K562 (cell line): Measurements from ENCODE around the gene HOXB3. TPM values are rescaled to one million over a fixed set of nuclear protein-coding genes. Genes with fewer than 3 reads are reported as not detected.

Source experiments
- ATAC-seq: fragments of 200-7000 bp; cut with Tn5 transposase; 3 replicates; pipeline ENCODE4 v1.9.1; 2020; ENCODE audit warnings: moderate library complexity
- BruUV-seq: library from RNA; stranded (reverse); fragments of 400-500 nt; replicated peaks from 2 replicates; lab custom pipeline; 2021; lab: Mats Ljungman, UMichigan
- CTCF ChIA-PET: fragments of 300-600 bp; formaldehyde crosslinking; extraction: SDS; loops from one replicate; lab custom pipeline; 2021; ENCODE audit warnings: low intra/inter-chr PET ratio; lab: Yijun Ruan, JAX
- POLR2A ChIA-PET: fragments of 300-600, 350-650 bp; sonication (Branson Sonifier 250); formaldehyde crosslinking; extraction: SDS; loops from one replicate; lab custom pipeline; 2021; ENCODE audit warnings: antibody characterized with exemption, inconsistent platforms; lab: Yijun Ruan, JAX
- DNase-seq, 4 experiments: peaks; one replicate each; pipeline versions ENCODE4 v3.0.0 to v3.0.0-alpha.2; 2011 to 2018; ENCODE audit warnings: low spot score in 3 of 4, mixed read lengths in 3 of 4; ENCODE audit errors: extremely low read depth in 1 of 4
- FAIRE-seq: peaks from 2 replicates; lab custom pipeline; 2011; peaks lifted over from hg19 to GRCh38; lab: Jason Lieb, UNC
- H2AFZ ChIP-seq: 2 replicates; pipeline ENCODE4 v1.6.0; 2011; ENCODE audit warnings: low read depth, low read length, control low read depth, inconsistent platforms
- H3K27ac ChIP-seq: fragments of 200-600 bp; 3 replicates; pipeline ENCODE4 v1.8.0; 2011; ENCODE audit warnings: low read depth, mild to moderate bottlenecking, control low read depth, inconsistent platforms, low read length, moderate library complexity, mixed read lengths; ENCODE audit errors: extremely low read depth
- H3K27me3 ChIP-seq, 2 experiments: fragments of 300-600 bp in 1 of 2; 2 replicates in 1 of 2; 3 replicates in 1 of 2; pipeline versions ENCODE4 v1.6.0 to v1.8.0; 2011; ENCODE audit warnings: inconsistent platforms in 2 of 2, low read length in 2 of 2, mild to moderate bottlenecking in 1 of 2, mixed read lengths in 1 of 2, moderate library complexity in 1 of 2; ENCODE audit not compliant: control insufficient read depth in 2 of 2, insufficient read depth in 2 of 2
- H3K36me3 ChIP-seq: fragments of 300-600 bp; 3 replicates; pipeline ENCODE4 v1.8.0; 2011; ENCODE audit warnings: mild to moderate bottlenecking, low read length, inconsistent platforms; ENCODE audit not compliant: control insufficient read depth, insufficient read depth
- H3K4me1 ChIP-seq, 2 experiments: fragments of 200-600 bp in 1 of 2; replicated peaks in 1 of 2; 2 replicates in 1 of 2; 3 replicates in 1 of 2; pipeline versions ENCODE4 v1.5.1 to v1.8.0; 2011; ENCODE audit warnings: inconsistent platforms in 2 of 2, low read length in 2 of 2, mild to moderate bottlenecking in 1 of 2, mixed read lengths in 1 of 2, moderate library complexity in 1 of 2; ENCODE audit not compliant: control insufficient read depth in 2 of 2, insufficient read depth in 2 of 2
- H3K4me2 ChIP-seq: 2 replicates; pipeline ENCODE4 v1.6.1; 2011; ENCODE audit warnings: low read length, control low read depth, inconsistent platforms, mixed read lengths; ENCODE audit not compliant: insufficient read depth
- H3K4me3 ChIP-seq: fragments of 200-600 bp; sonication (generic), shearing (Covaris generic); 2 replicates; pipeline ENCODE4 v1.5.1; 2016; ENCODE audit warnings: control low read depth, inconsistent platforms
- H3K79me2 ChIP-seq: fragments of 200-600 bp; 3 replicates; pipeline ENCODE4 v1.8.0; 2011; ENCODE audit warnings: low read length, inconsistent platforms; ENCODE audit not compliant: control insufficient read depth, insufficient read depth
- H3K9ac ChIP-seq, 2 experiments: 2 replicates each; pipeline versions ENCODE4 v1.6.0 to v1.6.1; 2011; ENCODE audit warnings: low read depth in 2 of 2, low read length in 2 of 2, control low read depth in 1 of 2, inconsistent platforms in 1 of 2, mild to moderate bottlenecking in 1 of 2, mixed read lengths in 1 of 2; ENCODE audit not compliant: insufficient read depth in 1 of 2
- H3K9me1 ChIP-seq: one replicate; pipeline ENCODE4 v1.6.0; 2011; ENCODE audit warnings: inconsistent platforms, mild to moderate bottlenecking, low read length, moderate library complexity; ENCODE audit not compliant: control insufficient read depth, insufficient read depth
- H3K9me3 ChIP-seq: replicated peaks from 2 replicates; pipeline ENCODE4 v1.5.1; 2011; ENCODE audit warnings: low read depth, low read length, inconsistent platforms; ENCODE audit not compliant: control insufficient read depth, insufficient read depth
- H4K20me1 ChIP-seq: replicated peaks from 2 replicates; pipeline ENCODE4 v1.6.1; 2011; ENCODE audit warnings: low read length, inconsistent platforms, mixed read lengths; ENCODE audit not compliant: control insufficient read depth, insufficient read depth
- ARID2 ChIP-seq: fragments of 450-650 bp; IDR thresholded peaks from 2 replicates; pipeline ENCODE4 v1.6.1; 2017; ENCODE audit warnings: antibody characterized with exemption, mild to moderate bottlenecking
- CBX1 ChIP-seq: sonication (generic); IDR thresholded peaks from 2 replicates; pipeline ENCODE4 v1.6.1; 2016; ENCODE audit warnings: antibody characterized with exemption, low read depth, mild to moderate bottlenecking
- LARP7 ChIP-seq: fragments of 450-650 bp; IDR thresholded peaks from 2 replicates; pipeline ENCODE4 v1.6.1; 2016
- POLR2B ChIP-seq: fragments of 450-650 bp; IDR thresholded peaks from 2 replicates; pipeline ENCODE4 v1.6.1; 2018; ENCODE audit warnings: low read depth; ENCODE audit not compliant: partially characterized antibody
- POLR2G ChIP-seq: fragments of 200-400 bp; formaldehyde crosslinking; IDR thresholded peaks from 2 replicates; pipeline ENCODE4 v1.6.1; 2017; ENCODE audit warnings: low read depth, mild to moderate bottlenecking, antibody characterized with exemption, low read length, moderate library complexity
- PTTG1 ChIP-seq: fragments of 450-650 bp; IDR thresholded peaks from 2 replicates; pipeline ENCODE4 v1.6.1; 2016; ENCODE audit warnings: low read depth, mild to moderate bottlenecking, missing genetic modification characterization, missing compliant biosample characterization
- RB1 ChIP-seq: fragments of 450-650 bp; IDR thresholded peaks from 2 replicates; pipeline ENCODE4 v1.6.1; 2017; ENCODE audit warnings: low read depth, mild to moderate bottlenecking
- RBFOX2 ChIP-seq: fragments of 200-400 bp; formaldehyde crosslinking; IDR thresholded peaks from 2 replicates; pipeline ENCODE4 v1.6.1; 2017; ENCODE audit warnings: low read depth, mild to moderate bottlenecking, low read length, moderate library complexity
- SMARCA5 ChIP-seq: fragments of 450-650 bp; IDR thresholded peaks from 2 replicates; pipeline ENCODE4 v1.6.1; 2016
- TBL1XR1 ChIP-seq, 2 experiments: IDR thresholded peaks; 2 replicates each; pipeline ENCODE4 v1.6.1; 2012; ENCODE audit warnings: improper control_type of control experiment in 2 of 2, low read length in 2 of 2, mild to moderate bottlenecking in 1 of 2
- ZFX ChIP-seq: sonication (generic); formaldehyde crosslinking; IDR thresholded peaks from 2 replicates; pipeline ENCODE4 v1.8.0; 2022; ENCODE audit warnings: mild to moderate bottlenecking, missing genetic modification reagents, moderate library complexity
- WGBS: fragments of 100-300 bp; shearing (Covaris generic); methylation state at CpG from one replicate; pipeline ENCODE4 v1.1.6; 2016; ENCODE audit warnings: low coverage, mixed read lengths; ENCODE audit not compliant: insufficient coverage; ENCODE audit errors: missing lambda C conversion rate; 5-methylcytosine and 5-hydroxymethylcytosine counted together
- in situ Hi-C: fragments of 300-500 bp; cut with MboI; formaldehyde crosslinking; loops from 4 replicates; pipeline ENCODE4 v1.15.0; 2018; ENCODE audit warnings: inconsistent platforms, mixed read lengths
- intact Hi-C: fragments of 100-400 bp; cut with micrococcal nuclease; formaldehyde crosslinking; loops from 2 replicates; pipeline ENCODE4 v1.14.2; 2022
- polyA plus RNA-seq, 8 experiments: library from polyadenylated mRNA; depleted of rRNA in 4 of 8; stranded (reverse) in 5 of 8; unstranded in 3 of 8; fragments of >200 nt; fragmentation: Nextera tagmentation in 2 of 8; fragmentation: Illumina TruSeq in 1 of 8; extraction: Ambion mirVana in 2 of 8; extraction: Trizol in 1 of 8; gene quantifications; 2 replicates each; pipeline versions ENCODE4 v1.2.1 to v1.2.3, GENCODE V29; 2011 to 2014; ENCODE audit warnings: inconsistent platforms in 1 of 8, missing spikeins in 1 of 8
- total RNA-seq, 7 experiments: library from RNA; depleted of rRNA in 6 of 7; stranded (reverse); fragments of >200 nt in 6 of 7; fragmentation: Illumina TruSeq in 2 of 7; extraction: Trizol in 2 of 7; gene quantifications; 2 replicates each; pipeline versions ENCODE4 v1.2.1 to v1.2.3, GENCODE V29; 2011 to 2021; ENCODE audit warnings: low replicate concordance in 1 of 7
- TF ChIP-seq, protein P1 (sequence below): sonication (generic); formaldehyde crosslinking; IDR thresholded peaks from 2 replicates; pipeline ENCODE4 v1.8.0; 2022; ENCODE audit warnings: missing genetic modification reagents, mild to moderate bottlenecking, moderate library complexity, borderline replicate concordance
- TF ChIP-seq, protein P2 (sequence below): fragments of 250-450 bp; sonication (Bioruptor Pico); IDR thresholded peaks from 2 replicates; pipeline ENCODE4 v1.8.0; 2022; ENCODE audit warnings: moderate library complexity, mild to moderate bottlenecking, inconsistent platforms

The HOXB3 gene
- total and polyA plus RNA-seq, 9 of the 15 experiments (the other 6 are each of a cell fraction or from before 2014, with no cell fraction given): 2.4 to 41.3 (median 20.2) TPM

DNA sequence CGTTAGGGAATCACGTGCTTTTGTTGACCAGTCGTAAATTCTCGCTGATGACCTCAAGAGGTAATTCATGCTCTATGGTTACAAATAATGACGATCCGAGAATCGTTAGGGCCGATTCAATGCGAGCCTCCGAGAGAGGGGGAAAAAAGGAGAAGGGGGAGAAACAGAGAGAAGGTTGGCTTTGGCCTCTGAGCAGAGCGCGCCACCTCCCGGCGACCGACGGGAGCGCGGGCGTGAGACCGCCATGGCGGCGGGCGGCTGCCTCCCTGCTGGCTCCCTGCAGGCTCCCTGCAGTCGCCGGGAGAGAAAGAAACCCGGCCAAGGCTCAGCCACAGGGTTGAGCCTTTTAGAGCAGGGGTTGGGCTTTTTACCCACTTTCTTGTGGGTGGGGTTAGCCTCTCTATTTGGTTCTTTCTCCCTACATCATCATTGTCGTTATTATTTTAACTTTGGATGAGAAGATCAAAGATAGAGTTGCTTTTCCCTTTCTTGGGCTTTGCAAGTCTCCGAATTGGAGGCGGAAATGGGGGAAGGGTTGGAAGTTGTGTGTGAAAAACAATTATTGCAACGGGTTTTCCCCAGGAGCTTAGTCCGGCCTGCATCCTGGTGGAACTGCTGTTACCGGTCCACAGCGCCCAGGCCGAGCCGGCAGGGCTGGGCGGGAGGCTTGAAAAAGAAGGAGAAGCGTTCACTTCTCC, 3.9 kb upstream of the HOXB3 start (continued):
- TF ChIP-seq POLR2B (no peak), RB1 (peak; percentile 91; the same call in 1 of the 2 replicates), ARID2 (peak; percentile 86), LARP7 (no peak)
- TF ChIP-seq, protein P1, sequence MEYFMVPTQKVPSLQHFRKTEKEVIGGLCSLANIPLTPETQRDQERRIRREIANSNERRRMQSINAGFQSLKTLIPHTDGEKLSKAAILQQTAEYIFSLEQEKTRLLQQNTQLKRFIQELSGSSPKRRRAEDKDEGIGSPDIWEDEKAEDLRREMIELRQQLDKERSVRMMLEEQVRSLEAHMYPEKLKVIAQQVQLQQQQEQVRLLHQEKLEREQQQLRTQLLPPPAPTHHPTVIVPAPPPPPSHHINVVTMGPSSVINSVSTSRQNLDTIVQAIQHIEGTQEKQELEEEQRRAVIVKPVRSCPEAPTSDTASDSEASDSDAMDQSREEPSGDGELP: peak; percentile 15; the same call in 1 of the 2 replicates

DNA sequence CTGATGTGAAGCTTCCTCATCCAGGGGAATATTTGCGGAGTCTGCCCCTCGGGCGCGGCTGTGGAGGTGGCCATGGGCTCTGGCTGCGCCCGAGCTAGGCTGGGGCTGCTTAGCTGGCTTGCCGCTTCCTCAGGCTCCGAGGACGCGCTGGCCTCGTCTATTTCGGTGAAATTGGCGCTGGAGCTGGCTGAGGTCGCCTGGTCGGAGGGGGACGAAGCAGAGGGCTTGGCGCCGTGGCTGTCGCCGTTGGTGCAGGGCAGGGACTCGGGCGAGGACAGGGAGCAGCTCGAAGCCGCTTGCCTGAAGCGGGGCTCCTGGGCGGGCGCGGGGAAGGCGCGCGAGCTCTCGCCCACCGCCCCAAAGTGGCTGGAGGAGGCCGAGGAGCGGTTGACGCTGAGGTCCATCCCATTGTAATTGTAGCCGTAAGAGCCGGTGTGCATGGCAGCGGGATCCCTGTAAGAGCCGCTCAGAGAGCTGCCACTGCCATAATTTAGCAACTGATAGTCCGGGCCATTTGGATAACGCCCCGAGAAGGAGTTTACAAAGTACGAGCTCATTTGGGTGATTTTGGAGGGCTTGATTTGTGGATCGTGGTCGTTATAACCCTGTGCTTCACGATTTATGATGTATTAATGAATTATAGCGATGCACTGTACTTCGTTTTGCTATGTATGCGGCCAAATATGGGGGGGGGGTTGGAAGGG, 3.2 kb upstream of the HOXB3 start, which contains the start of gene HOXB5:
TSS of gene HOXB5 (minus strand) at position 654 of the 704 bp plus-strand sequence. CDS start at position 557, 97 bp downstream.
- H3K27ac ChIP-seq: no peak within 1 kb of the TSS
- no peak within 1 kb of the TSS for H3K4me3 ChIP-seq
- BruUV-seq: no TSS peak
- peak within 1 kb of the TSS; percentile 29 for H3K4me2 ChIP-seq
- TF ChIP-seq, protein P2, sequence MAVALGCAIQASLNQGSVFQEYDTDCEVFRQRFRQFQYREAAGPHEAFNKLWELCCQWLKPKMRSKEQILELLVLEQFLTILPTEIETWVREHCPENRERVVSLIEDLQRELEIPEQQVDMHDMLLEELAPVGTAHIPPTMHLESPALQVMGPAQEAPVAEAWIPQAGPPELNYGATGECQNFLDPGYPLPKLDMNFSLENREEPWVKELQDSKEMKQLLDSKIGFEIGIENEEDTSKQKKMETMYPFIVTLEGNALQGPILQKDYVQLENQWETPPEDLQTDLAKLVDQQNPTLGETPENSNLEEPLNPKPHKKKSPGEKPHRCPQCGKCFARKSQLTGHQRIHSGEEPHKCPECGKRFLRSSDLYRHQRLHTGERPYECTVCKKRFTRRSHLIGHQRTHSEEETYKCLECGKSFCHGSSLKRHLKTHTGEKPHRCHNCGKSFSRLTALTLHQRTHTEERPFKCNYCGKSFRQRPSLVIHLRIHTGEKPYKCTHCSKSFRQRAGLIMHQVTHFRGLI (CRISPR knock-in tag): no peak
- TF ChIP-seq RBFOX2 (0 out of 2 replicates have a peak, but pooled peaks have one; percentile 24), ZFX (CRISPR knock-in tag) (0 out of 2 replicates have a peak, but pooled peaks have one; percentile 3), CBX1 (no peak), TBL1XR1 (IDR thresholded peaks at IDR 0.05; ENCODE audit: low read length in 2 of 2) (no peak), PTTG1 (tag) (no peak), SMARCA5 (no peak), POLR2G (peak; percentile 46; the same call in 1 of the 2 replicates)
- CTCF ChIA-PET: interaction anchor here (0.6 to 2.8 kb wide), 12 partner anchors 25 to 378 kb away, joined by 3 to 19 read pairs (median 4); no protein-coding TSS in a partner anchor
- no peak within 1 kb of the TSS; a peak in 1 of 4 replicates for H3K9ac ChIP-seq
- no peaks in the 10 kb centered on the region for H3K9me1 ChIP-seq
- no peaks in the 10 kb centered on the region for H3K79me2 ChIP-seq
- DNase-seq (no peak), ATAC-seq (no peak), FAIRE-seq (no peak)
- H3K36me3 ChIP-seq: no peaks in the 10 kb centered on the region; the same call in 2 of the 3 replicates
- H4K20me1 ChIP-seq: no peaks in the 10 kb centered on the region
- H3K27me3 ChIP-seq: no peaks in the 10 kb centered on the region
- no peaks in the 10 kb centered on the region for H3K9me3 ChIP-seq
- POLR2A ChIA-PET: interaction anchor here (0.5 to 3.7 kb wide), 7 partner anchors 8 to 431 kb away, joined by 3 to 12 read pairs (median 4); no protein-coding TSS in a partner anchor
- peaks cover 9 to 42% of the 10 kb centered on the region in 2 experiments; a peak in 3 of 5 replicates for H3K4me1 ChIP-seq
- H2AFZ ChIP-seq: peak within 1 kb of the TSS; percentile 85
- WGBS: 82% methylated on average over 35 of the region's 50 CpGs
- in situ Hi-C loops: loop anchor here (5.0 kb wide), 1 partner anchor 256 kb away; no protein-coding TSS in a partner anchor
- intact Hi-C loops: no loop called here
